ENCODE data around the gene TPMT.

DNA sequence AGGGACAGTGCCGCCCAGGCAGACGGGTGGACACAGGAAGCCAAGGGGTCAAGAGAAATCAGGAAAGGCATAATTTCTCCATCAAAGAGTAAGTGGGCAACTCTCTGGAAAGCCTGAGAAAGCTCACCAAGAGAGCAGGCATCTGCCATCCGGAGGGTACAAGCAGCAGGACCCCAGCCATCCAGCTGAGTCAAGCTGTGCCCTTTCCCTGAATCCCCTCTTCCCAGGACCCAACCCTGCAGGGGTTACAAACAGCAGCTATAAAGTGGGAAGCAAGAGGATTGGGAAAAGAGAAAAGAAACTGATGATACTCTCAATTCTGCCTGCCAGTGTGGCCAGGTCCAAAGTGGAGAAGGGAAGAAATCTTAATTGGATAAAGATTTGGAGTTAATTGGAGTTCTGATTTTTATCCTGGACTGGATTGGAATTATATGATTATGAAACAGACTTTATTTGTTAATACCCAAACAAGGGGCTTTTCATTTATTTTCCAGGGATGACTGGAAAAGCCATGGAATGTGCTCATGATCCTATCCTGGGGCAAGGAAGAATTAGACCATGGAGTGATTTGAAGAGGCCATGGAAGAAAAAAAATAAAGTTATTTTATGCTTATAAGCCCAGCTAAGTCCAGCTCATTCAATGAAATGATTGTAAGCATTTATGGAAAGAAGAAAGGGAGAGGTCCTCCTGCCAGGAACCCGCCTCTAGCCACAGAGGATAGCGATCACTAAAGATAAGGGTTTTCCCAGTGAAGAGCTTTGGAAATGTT is 67.3 kb downstream of the TPMT start:
- TF ChIP-seq, protein P1, sequence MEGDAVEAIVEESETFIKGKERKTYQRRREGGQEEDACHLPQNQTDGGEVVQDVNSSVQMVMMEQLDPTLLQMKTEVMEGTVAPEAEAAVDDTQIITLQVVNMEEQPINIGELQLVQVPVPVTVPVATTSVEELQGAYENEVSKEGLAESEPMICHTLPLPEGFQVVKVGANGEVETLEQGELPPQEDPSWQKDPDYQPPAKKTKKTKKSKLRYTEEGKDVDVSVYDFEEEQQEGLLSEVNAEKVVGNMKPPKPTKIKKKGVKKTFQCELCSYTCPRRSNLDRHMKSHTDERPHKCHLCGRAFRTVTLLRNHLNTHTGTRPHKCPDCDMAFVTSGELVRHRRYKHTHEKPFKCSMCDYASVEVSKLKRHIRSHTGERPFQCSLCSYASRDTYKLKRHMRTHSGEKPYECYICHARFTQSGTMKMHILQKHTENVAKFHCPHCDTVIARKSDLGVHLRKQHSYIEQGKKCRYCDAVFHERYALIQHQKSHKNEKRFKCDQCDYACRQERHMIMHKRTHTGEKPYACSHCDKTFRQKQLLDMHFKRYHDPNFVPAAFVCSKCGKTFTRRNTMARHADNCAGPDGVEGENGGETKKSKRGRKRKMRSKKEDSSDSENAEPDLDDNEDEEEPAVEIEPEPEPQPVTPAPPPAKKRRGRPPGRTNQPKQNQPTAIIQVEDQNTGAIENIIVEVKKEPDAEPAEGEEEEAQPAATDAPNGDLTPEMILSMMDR (IDR thresholded peaks at IDR 0.05), result no peak
- TF ChIP-seq POLR2A (IDR thresholded peaks at IDR 0.05), result no peak

Measured in suprapubic skin (tissue), 3 donors.